H7 (cell line): ENCODE results near the gene C12orf50. TPM values are rescaled to one million over a fixed set of nuclear protein-coding genes. Genes with fewer than 3 reads are reported as not detected.

Experiments
- DNase-seq: peaks from one replicate; pipeline ENCODE4 v3.0.0; 2012
- H3K27me3 ChIP-seq: 2 replicates; pipeline ENCODE4 v1.6.0; 2011; ENCODE audit warnings: mild to moderate bottlenecking, low read length; ENCODE audit not compliant: control insufficient read depth, insufficient read depth
- H3K36me3 ChIP-seq: replicated peaks from 2 replicates; pipeline ENCODE4 v1.5.1; 2011; ENCODE audit warnings: low read length; ENCODE audit not compliant: control insufficient read depth, insufficient read depth
- H3K4me3 ChIP-seq: 2 replicates; pipeline ENCODE4 v1.5.1; 2011; ENCODE audit warnings: low read depth, mild to moderate bottlenecking, control low read depth, low read length, moderate library complexity; ENCODE audit not compliant: insufficient read depth
- total RNA-seq: library from RNA; depleted of rRNA; stranded (reverse); fragments of >200 nt; shearing (Covaris generic); gene quantifications from 2 replicates; pipeline ENCODE4 v1.2.3, GENCODE V29; 2014; rRNA removed

The C12orf50 gene
- total RNA-seq, 1 experiment from 2014 or later: not detected

DNA sequence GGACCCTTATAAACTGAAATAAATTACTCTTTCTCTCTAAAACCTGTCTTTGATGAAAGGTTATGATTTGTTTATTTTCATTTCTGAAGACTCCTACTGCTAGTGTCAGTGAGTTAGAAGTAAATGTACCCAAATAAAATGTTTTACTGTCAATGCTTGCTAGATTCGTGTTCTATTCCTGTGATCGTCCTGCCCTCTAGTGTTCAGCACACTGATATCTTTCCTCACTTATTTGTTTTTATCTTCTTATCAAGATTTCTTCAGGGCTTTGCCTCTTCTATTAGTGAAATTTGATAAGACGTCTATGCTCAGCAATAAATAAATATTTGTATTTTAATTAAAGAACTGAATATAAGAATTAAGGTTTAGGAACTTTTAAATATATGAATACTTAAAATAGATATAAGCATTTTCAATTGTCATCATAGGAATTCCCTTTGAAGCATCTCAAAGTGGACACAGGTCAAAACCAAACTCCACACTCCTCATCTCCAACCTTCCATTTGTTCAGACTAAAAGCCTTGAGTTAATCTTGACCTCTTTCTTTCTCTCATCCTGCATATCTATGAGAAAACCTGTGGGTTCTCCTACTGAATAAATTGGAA is 75.8 kb downstream of the C12orf50 start:
- H3K36me3 ChIP-seq: no peaks in the 10 kb centered on the region
- no peaks in the 10 kb centered on the region for H3K27me3 ChIP-seq
- DNase-seq: peak; percentile 31
- no peak overlapping the region for H3K4me3 ChIP-seq

GRCh38 chr12:87952850-87953249 is 76.4 kb downstream of the C12orf50 start:
- H3K4me3 ChIP-seq: no peak overlapping the region
- H3K36me3 ChIP-seq: no peaks in the 10 kb centered on the region
- DNase-seq: peak; percentile 9
- no peaks in the 10 kb centered on the region for H3K27me3 ChIP-seq

GRCh38 chr12:87952223-87952622 is 77.0 kb downstream of the C12orf50 start:
- H3K4me3 ChIP-seq: no peak overlapping the region
- DNase-seq: no peak
- no peaks in the 10 kb centered on the region for H3K36me3 ChIP-seq

DNA sequence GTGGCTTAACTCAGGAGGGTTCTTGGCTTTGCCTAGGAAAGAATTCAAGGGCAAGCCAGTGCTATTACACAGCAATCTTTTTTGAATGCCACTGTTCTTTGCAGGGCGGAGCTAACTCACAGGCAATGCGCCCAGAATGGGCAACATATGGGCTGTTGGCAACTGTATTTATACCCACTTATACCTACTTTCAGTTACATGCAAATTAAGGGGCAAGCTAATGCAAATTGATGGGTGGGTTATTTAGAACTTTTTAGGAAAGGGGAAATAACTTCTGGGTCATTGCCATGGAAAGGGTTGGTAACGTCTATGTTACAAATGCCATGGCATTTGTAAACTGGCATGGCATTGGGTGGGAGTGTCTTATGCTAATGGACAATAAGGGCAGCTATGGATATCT is 85.4 kb downstream of the C12orf50 start:
- DNase-seq: no peak
- no peaks in the 10 kb centered on the region for H3K36me3 ChIP-seq
- H3K4me3 ChIP-seq: no peak overlapping the region
- H3K27me3 ChIP-seq: no peaks in the 10 kb centered on the region; the same call in 1 of the 2 replicates

More at GRCh38 chr12:87952223-87952622, 77.0 kb downstream of the C12orf50 start:
- H3K27me3 ChIP-seq: no peaks in the 10 kb centered on the region

DNA sequence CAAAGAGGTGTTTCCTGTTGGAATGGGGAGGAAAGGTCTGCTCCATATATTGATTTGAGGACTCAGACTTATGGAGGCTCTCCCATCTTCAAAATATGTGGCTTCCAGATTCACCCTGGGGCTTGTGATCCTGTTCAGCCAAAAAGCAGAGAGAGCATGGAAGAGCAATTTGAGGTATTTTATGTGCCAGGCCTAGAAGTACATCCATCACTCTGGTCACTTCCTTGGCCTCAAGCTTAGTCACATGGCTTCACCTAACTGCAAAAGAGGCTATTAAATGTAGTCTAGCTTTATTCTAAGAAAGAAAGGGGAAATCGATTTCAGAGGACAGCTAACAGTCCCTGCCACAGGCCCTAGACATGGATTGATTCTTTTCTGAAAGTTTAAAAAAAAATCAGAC is 86.2 kb downstream of the C12orf50 start:
- DNase-seq: no peak
- no peaks in the 10 kb centered on the region; the same call in 1 of the 2 replicates for H3K27me3 ChIP-seq
- H3K4me3 ChIP-seq: no peak overlapping the region
- H3K36me3 ChIP-seq: no peaks in the 10 kb centered on the region

DNA sequence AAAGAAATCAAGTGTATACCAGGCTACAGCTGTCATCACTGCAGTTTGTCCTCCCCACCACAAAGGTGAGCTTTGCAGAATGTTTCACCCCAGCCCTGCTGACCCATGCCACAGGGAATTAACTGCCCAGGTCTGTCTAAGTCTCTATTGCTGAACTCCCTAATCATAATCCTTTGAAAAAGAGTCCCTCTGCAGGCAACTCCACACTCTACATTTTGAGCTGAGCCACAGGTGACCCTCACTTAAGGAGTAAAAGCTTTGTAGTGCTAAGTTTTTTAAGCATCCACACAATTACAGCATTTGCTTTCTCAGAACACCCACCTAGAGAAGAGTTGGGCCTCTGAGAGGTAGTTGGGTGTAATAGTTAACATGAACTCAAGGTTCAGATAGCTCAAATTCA is 90.0 kb downstream of the C12orf50 start:
- peak; percentile 10 for DNase-seq
- Histone ChIP-seq H3K4me3 (no peak overlapping the region), H3K27me3 (no peaks in the 10 kb centered on the region; the same call in 1 of the 2 replicates), H3K36me3 (no peaks in the 10 kb centered on the region)

DNA sequence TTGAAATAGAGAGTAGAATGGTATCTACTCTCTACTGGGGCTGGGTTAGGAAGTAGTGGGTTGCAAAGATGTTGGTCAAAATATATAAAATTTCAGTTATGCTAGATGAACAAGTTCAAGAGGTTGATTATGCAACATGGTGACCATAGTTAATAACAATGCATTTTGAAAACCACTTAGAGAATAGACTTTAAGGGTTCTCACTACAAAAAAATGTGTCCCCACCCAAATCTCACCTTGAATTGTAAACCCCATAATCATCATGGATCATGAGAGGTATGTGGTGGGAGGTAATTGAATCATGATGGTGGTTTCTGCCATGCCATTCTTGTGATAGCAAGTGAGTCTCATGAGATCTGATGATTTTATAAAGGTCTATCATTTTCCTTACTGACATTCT is 94.0 kb downstream of the C12orf50 start:
- DNase-seq: no peak
- H3K36me3 ChIP-seq: no peaks in the 10 kb centered on the region
- no peak overlapping the region for H3K4me3 ChIP-seq
- no peaks in the 10 kb centered on the region; the same call in 1 of the 2 replicates for H3K27me3 ChIP-seq

- no peaks in the 10 kb centered on the region for H3K36me3 ChIP-seq
- no peak overlapping the region for H3K4me3 ChIP-seq
- DNase-seq: no peak
- H3K27me3 ChIP-seq: no peaks in the 10 kb centered on the region
Observed at GRCh38 chr12:87933991-87934390, 95.2 kb downstream of the C12orf50 start.

DNA sequence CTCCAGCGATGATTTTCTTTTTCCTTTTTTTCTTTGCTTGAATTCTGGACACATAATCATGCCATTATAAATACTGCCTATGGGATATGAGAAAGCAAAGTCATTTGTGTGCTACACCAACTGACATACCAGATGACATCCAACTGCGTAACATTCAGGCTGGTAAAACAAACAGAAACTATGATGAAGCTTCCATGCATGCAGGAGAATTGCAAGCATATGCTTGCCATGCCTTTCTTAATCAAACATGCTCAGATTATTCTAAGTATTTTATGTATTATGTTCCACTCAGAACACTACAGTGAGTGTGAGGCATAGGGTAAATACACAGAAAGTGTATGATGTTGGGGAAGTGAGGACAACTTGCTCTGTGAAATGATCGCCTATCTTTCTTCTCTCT is 97.4 kb downstream of the C12orf50 start:
- H3K4me3 ChIP-seq: no peak overlapping the region
- no peak for DNase-seq
- H3K36me3 ChIP-seq: no peaks in the 10 kb centered on the region
- H3K27me3 ChIP-seq: no peaks in the 10 kb centered on the region

- Histone ChIP-seq H3K4me3 (no peak overlapping the region), H3K27me3 (no peaks in the 10 kb centered on the region), H3K36me3 (no peaks in the 10 kb centered on the region)
- DNase-seq: no peak
Observed at GRCh38 chr12:87930627-87931026, 98.6 kb downstream of the C12orf50 start.

Other genes starting within 250 kb of the C12orf50 start
- gene CEP290, start 112.7 kb upstream of the C12orf50 start, total RNA-seq: 2.9 and 5.8 TPM in 2 replicates
- gene TMTC3, start 112.9 kb upstream of the C12orf50 start, total RNA-seq: 34.7 and 35.4 TPM in 2 replicates